Mesenchymal stem cell (in vitro differentiated cells and primary cell): ENCODE results near the gene POMT2.

ENCODE experiments used
- DNase-seq: peaks from one replicate; pipeline ENCODE4 v3.0.0-alpha.2; 2013
- H2AFZ ChIP-seq: one replicate; pipeline ENCODE4 v1.6.1; 2013; ENCODE audit warnings: low read depth, mild to moderate bottlenecking, control low read depth, inconsistent platforms, low read length, moderate library complexity
- H2AK5ac ChIP-seq: 2 replicates; pipeline ENCODE4 v1.6.1; 2013; ENCODE audit warnings: low read length, moderate library complexity, mild to moderate bottlenecking, inconsistent platforms; ENCODE audit not compliant: severe bottlenecking
- H2BK120ac ChIP-seq: one replicate; pipeline ENCODE4 v1.6.1; 2013; ENCODE audit warnings: low read depth, mild to moderate bottlenecking, inconsistent platforms, low read length, moderate library complexity
- H2BK12ac ChIP-seq, 2 experiments: one replicate each; pipeline ENCODE4 v1.6.1; 2013; ENCODE audit warnings: inconsistent platforms in 2 of 2, low read length in 2 of 2, mild to moderate bottlenecking in 2 of 2, moderate library complexity in 2 of 2, control low read depth in 1 of 2
- H2BK15ac ChIP-seq: one replicate; pipeline ENCODE4 v1.6.1; 2013; ENCODE audit warnings: mild to moderate bottlenecking, low read depth, inconsistent platforms; ENCODE audit not compliant: poor library complexity, severe bottlenecking
- H2BK5ac ChIP-seq: 2 replicates; pipeline ENCODE4 v1.6.1; 2013; ENCODE audit warnings: low read depth, mild to moderate bottlenecking, low read length, control low read depth, inconsistent platforms; ENCODE audit not compliant: poor library complexity, severe bottlenecking
- H3K14ac ChIP-seq, 2 experiments: one replicate each; pipeline ENCODE4 v1.6.1; 2013; ENCODE audit warnings: inconsistent platforms in 2 of 2, low read length in 2 of 2, control low read depth in 1 of 2, mild to moderate bottlenecking in 1 of 2, moderate library complexity in 1 of 2
- H3K18ac ChIP-seq, 2 experiments: one replicate each; pipeline ENCODE4 v1.6.1; 2013; ENCODE audit warnings: inconsistent platforms in 2 of 2, low read length in 2 of 2, control low read depth in 1 of 2, low read depth in 1 of 2, mild to moderate bottlenecking in 1 of 2
- H3K23ac ChIP-seq, 2 experiments: one replicate each; pipeline ENCODE4 v1.6.1; 2013; ENCODE audit warnings: inconsistent platforms in 2 of 2, low read length in 2 of 2, mild to moderate bottlenecking in 2 of 2, moderate library complexity in 2 of 2, control low read depth in 1 of 2
- H3K27ac ChIP-seq: 2 replicates; pipeline ENCODE4 v1.5.1; 2013; ENCODE audit warnings: mild to moderate bottlenecking, moderate library complexity, low read length, control low read depth, inconsistent platforms; ENCODE audit not compliant: poor library complexity, severe bottlenecking
- H3K27me3 ChIP-seq, 2 experiments: 2 replicates each; pipeline versions ENCODE4 v1.6.1 to v1.7.0; 2013; ENCODE audit warnings: low read length in 2 of 2, mild to moderate bottlenecking in 2 of 2, moderate library complexity in 2 of 2, control low read depth in 1 of 2, inconsistent platforms in 1 of 2; ENCODE audit not compliant: control insufficient read depth in 1 of 2, insufficient read depth in 1 of 2
- H3K36me3 ChIP-seq, 2 experiments: 2 replicates each; pipeline versions ENCODE4 v1.6.1 to v1.7.0; 2013; ENCODE audit warnings: low read length in 2 of 2, control low read depth in 1 of 2, inconsistent platforms in 1 of 2, low read depth in 1 of 2, mild to moderate bottlenecking in 1 of 2; ENCODE audit not compliant: insufficient read depth in 2 of 2, control insufficient read depth in 1 of 2
- H3K4ac ChIP-seq, 2 experiments: one replicate each; pipeline ENCODE4 v1.6.1; 2013; ENCODE audit warnings: inconsistent platforms in 2 of 2, low read length in 2 of 2, mild to moderate bottlenecking in 2 of 2, moderate library complexity in 2 of 2, control low read depth in 1 of 2, low read depth in 1 of 2
- H3K4me1 ChIP-seq: 2 replicates; pipeline ENCODE4 v1.6.1; 2013; ENCODE audit warnings: low read depth, low read length, control low read depth; ENCODE audit not compliant: control insufficient read depth, insufficient read depth
- H3K4me2 ChIP-seq: 2 replicates; pipeline ENCODE4 v1.6.1; 2013; ENCODE audit warnings: low read length, mild to moderate bottlenecking, inconsistent platforms; ENCODE audit not compliant: poor library complexity, severe bottlenecking
- H3K4me3 ChIP-seq, 2 experiments: 2 replicates each; pipeline versions ENCODE4 v1.5.1 to v1.7.0; 2013; ENCODE audit warnings: low read length in 2 of 2, mild to moderate bottlenecking in 2 of 2, control low read depth in 1 of 2, low read depth in 1 of 2; ENCODE audit not compliant: insufficient read depth in 1 of 2
- H3K79me1 ChIP-seq: replicated peaks from 2 replicates; pipeline ENCODE4 v1.6.1; 2013; ENCODE audit warnings: mild to moderate bottlenecking, control low read depth, low read length, inconsistent platforms; ENCODE audit not compliant: poor library complexity, severe bottlenecking
- H3K9ac ChIP-seq: 2 replicates; pipeline ENCODE4 v1.7.0; 2013; ENCODE audit warnings: mild to moderate bottlenecking, low read length, moderate library complexity
- H3K9me3 ChIP-seq: 2 replicates; pipeline ENCODE4 v1.7.0; 2013; ENCODE audit warnings: mild to moderate bottlenecking, low read length; ENCODE audit not compliant: control insufficient read depth
- H4K8ac ChIP-seq: one replicate; pipeline ENCODE4 v1.6.1; 2013; ENCODE audit warnings: inconsistent platforms, mild to moderate bottlenecking, low read length, moderate library complexity
- H4K91ac ChIP-seq: one replicate; pipeline ENCODE4 v1.6.1; 2013; ENCODE audit warnings: mild to moderate bottlenecking, low read length, inconsistent platforms
- WGBS: methylation state at CpG from one replicate; pipeline ENCODE4 v1.1.7; 2013; ENCODE audit warnings: mixed read lengths; 5-methylcytosine and 5-hydroxymethylcytosine counted together

Gene POMT2

GRCh38 chr14:77347751-77348150 is 27.1 kb upstream of the POMT2 start:
- Histone ChIP-seq H3K4me3 (no peak overlapping the region), H4K91ac (no peak overlapping the region), H3K4me1 (no peaks in the 10 kb centered on the region), H3K4ac (no peak overlapping the region), H2AK5ac (no peak overlapping the region), H2BK15ac (no peak overlapping the region), H3K23ac (no peak overlapping the region), H2BK12ac (no peak overlapping the region), H3K36me3 (peaks cover 0 to 34% of the 10 kb centered on the region in 2 experiments), H3K18ac (no peak overlapping the region), H4K8ac (no peak overlapping the region), H3K27me3 (no peaks in the 10 kb centered on the region), H3K27ac (no peak overlapping the region), H2BK120ac (no peak overlapping the region), H2BK5ac (no peak overlapping the region), H3K79me1 (peaks cover 9% of the 10 kb centered on the region), H3K9me3 (no peaks in the 10 kb centered on the region), H3K9ac (no peak overlapping the region), H3K4me2 (no peak overlapping the region), H2AFZ (no peak overlapping the region), H3K14ac (no peak overlapping the region)
- 100% methylated on average over 1 of the region's 3 CpGs for WGBS
- no peak for DNase-seq

- H4K8ac ChIP-seq: no peak overlapping the region
- no peak overlapping the region for H2BK12ac ChIP-seq
- no peak overlapping the region for H4K91ac ChIP-seq
- no peak overlapping the region for H3K23ac ChIP-seq
- H3K4ac ChIP-seq: no peak overlapping the region
- no peak overlapping the region for H3K9ac ChIP-seq
- no peak overlapping the region for H2AK5ac ChIP-seq
- WGBS: 75% methylated on average over 2 of the region's 2 CpGs
- no peak overlapping the region for H2AFZ ChIP-seq
- H3K79me1 ChIP-seq: peaks cover 9% of the 10 kb centered on the region
- H2BK5ac ChIP-seq: no peak overlapping the region
- no peak overlapping the region for H3K4me3 ChIP-seq
- peaks cover 4 to 46% of the 10 kb centered on the region in 2 experiments for H3K36me3 ChIP-seq
- no peak overlapping the region for H3K27ac ChIP-seq
- H3K14ac ChIP-seq: no peak overlapping the region
- DNase-seq: no peak
- no peak overlapping the region for H3K18ac ChIP-seq
- no peak overlapping the region for H2BK15ac ChIP-seq
- H3K4me2 ChIP-seq: no peak overlapping the region
- H3K27me3 ChIP-seq: no peaks in the 10 kb centered on the region
- no peaks in the 10 kb centered on the region for H3K4me1 ChIP-seq
- H3K9me3 ChIP-seq: no peaks in the 10 kb centered on the region
- no peak overlapping the region for H2BK120ac ChIP-seq
Observed at GRCh38 chr14:77346495-77346894, 25.8 kb upstream of the POMT2 start.

- Histone ChIP-seq H3K4ac (no peak overlapping the region), H3K79me1 (peaks cover 11% of the 10 kb centered on the region), H2BK12ac (no peak overlapping the region), H3K23ac (no peak overlapping the region), H4K91ac (no peak overlapping the region), H4K8ac (no peak overlapping the region), H3K4me3 (no peak overlapping the region), H2BK15ac (no peak overlapping the region), H3K4me2 (no peak overlapping the region), H2BK5ac (no peak overlapping the region), H2BK120ac (no peak overlapping the region), H3K27me3 (no peaks in the 10 kb centered on the region), H3K27ac (no peak overlapping the region), H3K14ac (no peak overlapping the region), H3K36me3 (peaks cover 12 to 49% of the 10 kb centered on the region in 2 experiments), H3K18ac (no peak overlapping the region), H2AK5ac (no peak overlapping the region), H3K9ac (no peak overlapping the region), H2AFZ (no peak overlapping the region), H3K9me3 (no peaks in the 10 kb centered on the region), H3K4me1 (peaks cover 1% of the 10 kb centered on the region)
- DNase-seq: no peak
- WGBS: 83% methylated on average over 3 of the region's 3 CpGs
Observed at GRCh38 chr14:77344377-77344996, 23.8 kb upstream of the POMT2 start.

- no peak overlapping the region for H2AK5ac ChIP-seq
- H2BK15ac ChIP-seq: no peak overlapping the region
- H2AFZ ChIP-seq: no peak overlapping the region
- no peak overlapping the region for H3K14ac ChIP-seq
- peaks cover 7% of the 10 kb centered on the region for H3K79me1 ChIP-seq
- H3K23ac ChIP-seq: no peak overlapping the region
- H2BK120ac ChIP-seq: no peak overlapping the region
- H3K9me3 ChIP-seq: no peaks in the 10 kb centered on the region
- H3K4me3 ChIP-seq: no peak overlapping the region
- H4K91ac ChIP-seq: no peak overlapping the region
- no peak overlapping the region for H3K27ac ChIP-seq
- 93% methylated on average over 2 of the region's 2 CpGs for WGBS
- peaks cover 1% of the 10 kb centered on the region for H3K4me1 ChIP-seq
- H2BK5ac ChIP-seq: no peak overlapping the region
- no peak overlapping the region for H3K9ac ChIP-seq
- no peak overlapping the region for H2BK12ac ChIP-seq
- no peak overlapping the region for H3K4ac ChIP-seq
- H3K18ac ChIP-seq: no peak overlapping the region
- no peak overlapping the region for H4K8ac ChIP-seq
- DNase-seq: no peak
- H3K36me3 ChIP-seq: peaks cover 12 to 47% of the 10 kb centered on the region in 2 experiments
- no peaks in the 10 kb centered on the region for H3K27me3 ChIP-seq
- H3K4me2 ChIP-seq: no peak overlapping the region
Observed at GRCh38 chr14:77343662-77344061, 23.0 kb upstream of the POMT2 start.
